GM18505 (cell line): ENCODE results near the gene N4BP2L2.

ENCODE experiments used
- ATAC-seq: cut with Tn5 transposase; IDR thresholded peaks from one replicate; pipeline ENCODE4 v1.9.1; 2021; ENCODE audit not compliant: unreplicated experiment
- POLR2A ChIP-seq: IDR thresholded peaks from 4 replicates; pipeline ENCODE4 v1.6.1; 2011; ENCODE audit warnings: borderline replicate concordance; ENCODE audit not compliant: insufficient read depth, insufficient read length; ENCODE audit errors: extremely low read depth

N4BP2L2 gene

DNA sequence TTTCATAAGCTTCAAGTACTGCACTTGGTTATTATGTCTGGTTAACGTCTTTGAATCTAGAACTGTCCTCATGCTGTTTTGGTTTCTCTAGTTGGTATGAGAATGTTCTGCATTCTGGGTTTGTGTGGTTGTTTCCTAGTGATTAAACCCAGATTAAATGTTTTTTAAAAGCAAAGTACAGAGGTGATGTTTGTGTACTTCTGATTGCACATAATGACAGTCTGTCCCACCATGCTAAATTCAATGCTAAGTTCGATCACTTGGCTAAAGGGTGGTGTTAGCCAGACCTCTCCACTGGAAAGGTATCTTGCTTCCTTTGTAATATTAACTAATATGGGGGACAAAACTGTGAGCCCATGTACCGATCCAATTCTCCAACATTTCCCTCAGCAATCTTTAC lies 125.3 kb downstream of the N4BP2L2 start:
- no peak for ATAC-seq
- no peak for TF ChIP-seq POLR2A

DNA sequence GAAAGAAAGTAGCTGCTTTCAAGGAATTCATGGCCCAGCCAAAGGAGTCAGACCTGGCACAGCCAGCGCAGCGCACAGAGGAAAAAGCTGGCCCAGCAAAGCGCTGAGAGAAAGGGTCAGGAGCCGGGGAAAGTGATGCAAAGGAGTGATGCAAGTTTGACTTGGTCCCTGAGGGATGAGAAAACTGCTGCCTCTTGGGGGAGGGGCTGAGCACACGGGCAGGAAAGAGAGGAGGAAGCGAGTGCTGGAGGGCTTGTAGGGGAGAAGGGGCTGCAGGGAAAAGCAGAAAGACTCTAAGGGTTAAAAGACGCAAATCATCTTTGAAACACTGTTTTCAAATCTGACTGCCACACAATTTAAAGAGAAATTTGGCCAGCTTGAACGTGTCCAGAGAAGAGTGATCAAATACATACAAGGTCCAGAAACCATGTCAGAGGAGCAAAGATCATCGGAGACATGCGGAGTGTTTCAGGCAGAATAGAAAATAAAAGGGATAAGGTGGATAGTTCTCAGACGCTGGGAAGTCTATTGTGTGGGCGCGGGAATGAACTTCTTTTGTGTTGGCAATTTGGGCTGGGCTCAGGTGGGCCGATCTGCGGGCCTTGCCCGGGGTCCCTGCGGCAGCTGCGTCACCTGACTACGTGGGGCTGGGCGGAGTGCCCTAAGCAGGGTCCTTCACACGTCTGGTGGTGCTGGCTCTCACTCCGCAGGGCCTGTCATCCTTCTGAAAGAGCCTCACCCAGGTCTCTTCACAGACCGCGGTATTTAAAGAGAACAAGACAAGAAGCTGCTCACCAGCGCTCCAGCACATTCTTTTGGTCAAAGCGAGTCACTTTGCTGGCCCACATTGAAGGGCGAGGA lies 128.8 kb downstream of the N4BP2L2 start:
- ATAC-seq = no peak

DNA sequence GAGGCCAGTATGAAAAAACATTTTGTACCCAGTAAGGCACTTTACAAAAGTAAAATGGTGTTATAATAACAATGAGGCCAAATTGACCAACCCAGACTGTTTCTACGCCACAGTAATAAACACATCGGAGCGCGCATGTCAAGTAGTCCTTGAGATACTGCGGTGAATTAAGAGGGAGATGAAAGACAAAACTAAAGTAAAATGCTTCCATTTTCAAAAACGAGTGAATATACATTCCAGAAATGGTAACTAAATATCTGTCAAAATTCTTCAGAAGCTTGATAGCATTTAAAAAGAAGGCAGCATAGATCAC lies 129.6 kb downstream of the N4BP2L2 start:
- no peak for TF ChIP-seq POLR2A
- no peak for ATAC-seq

More for the DNA sequence above, 128.8 kb downstream of the N4BP2L2 start:
- no peak for TF ChIP-seq POLR2A

DNA sequence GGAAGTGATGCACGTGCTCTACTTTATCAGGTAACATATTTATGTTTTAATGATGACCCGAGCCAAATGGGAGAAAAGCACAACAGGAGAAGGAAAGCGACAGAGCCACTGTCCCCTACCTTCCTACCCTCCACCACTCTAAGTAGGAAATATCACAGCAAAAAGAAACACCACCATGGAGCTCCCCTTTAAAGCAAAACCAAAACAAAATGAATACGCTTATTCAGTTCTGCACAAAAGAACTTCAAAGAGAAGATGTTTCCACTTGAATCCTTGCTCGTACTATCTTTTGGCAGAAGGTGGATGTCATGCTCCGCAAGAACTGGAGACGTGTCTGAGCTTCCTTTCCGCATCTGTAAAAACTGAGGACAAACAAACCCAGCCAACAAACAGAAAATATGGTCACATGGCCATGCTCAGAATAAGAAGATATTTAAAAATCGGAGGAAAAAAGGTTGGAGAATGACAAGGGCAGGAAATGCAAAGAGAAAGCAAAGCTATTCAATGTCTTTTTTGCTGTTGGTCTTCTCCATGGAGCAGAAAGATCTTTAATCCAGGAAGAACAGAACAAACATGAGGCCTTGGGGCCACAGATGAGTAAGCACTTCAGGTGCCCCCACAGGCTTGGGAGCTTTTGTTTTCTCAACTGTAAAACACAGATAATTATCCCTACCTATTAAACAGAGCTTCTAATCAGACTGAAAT lies 130.1 kb downstream of the N4BP2L2 start:
- TF ChIP-seq POLR2A = no peak
- no peak for ATAC-seq

DNA sequence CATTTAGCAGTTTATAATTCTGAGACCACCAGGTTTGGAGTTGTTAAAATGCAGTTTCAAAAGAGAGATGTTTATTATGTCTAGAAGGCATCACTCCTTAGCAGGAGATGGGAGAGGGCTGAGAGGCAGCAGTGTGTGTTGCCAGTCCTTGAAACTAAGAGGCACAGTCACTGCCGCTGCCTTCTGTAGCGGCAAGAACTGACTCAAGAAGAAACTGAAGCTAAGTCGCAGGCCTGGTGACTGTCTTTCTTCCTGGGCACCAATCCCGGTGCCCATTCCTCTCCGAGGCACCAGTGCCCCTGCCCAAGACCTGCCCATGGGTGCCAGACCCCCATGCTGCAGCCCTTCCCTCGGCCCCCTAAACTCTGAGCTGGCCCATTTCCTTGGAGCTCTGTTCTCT lies 130.7 kb downstream of the N4BP2L2 start:
- no peak for TF ChIP-seq POLR2A
- no peak for ATAC-seq

DNA sequence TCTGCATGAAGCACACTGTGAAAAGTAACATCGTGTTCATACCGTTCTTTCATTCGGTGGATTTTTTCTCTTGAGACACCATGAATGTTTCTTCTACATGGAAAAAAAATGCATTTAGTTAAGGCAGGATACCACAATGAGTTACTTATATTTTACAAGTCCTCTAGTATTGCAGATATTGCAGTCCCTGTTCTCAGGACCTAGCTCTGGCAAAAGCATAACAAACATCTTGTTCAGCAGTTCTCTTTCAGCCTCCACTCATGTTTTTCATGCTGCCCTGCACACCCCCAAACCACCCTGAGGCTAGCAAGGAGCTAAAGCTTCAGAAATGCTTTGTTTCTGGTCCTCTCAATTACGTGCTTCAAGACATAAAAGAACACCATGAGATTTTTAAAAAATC lies 135.5 kb downstream of the N4BP2L2 start:
- ATAC-seq = no peak
- TF ChIP-seq POLR2A = no peak

DNA sequence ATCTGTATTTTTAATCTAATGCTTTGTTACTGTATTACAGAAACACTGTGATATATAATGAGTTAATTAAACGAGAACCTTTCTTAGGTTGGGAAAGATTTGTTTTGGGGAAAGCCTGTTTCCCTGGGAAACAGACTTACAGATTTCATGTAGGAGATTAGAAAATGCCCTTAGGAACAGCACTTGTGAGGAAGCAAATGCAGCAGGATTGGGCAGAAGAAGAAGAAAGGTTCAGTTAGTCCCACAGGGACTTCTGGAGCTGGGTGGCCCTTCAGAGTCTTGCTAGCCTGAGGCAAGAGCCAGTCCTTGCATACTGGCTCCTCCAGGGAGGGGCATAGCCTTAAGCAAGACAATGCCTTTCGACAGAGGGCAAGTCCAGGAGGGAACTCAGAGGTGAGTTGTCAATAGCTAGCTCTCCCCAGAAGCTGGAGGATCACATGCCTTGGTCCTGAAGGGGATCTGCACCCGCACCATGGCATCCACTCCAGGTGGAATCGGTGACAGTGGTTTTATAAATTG lies 147.4 kb downstream of the N4BP2L2 start:
- TF ChIP-seq POLR2A = no peak
- no peak for ATAC-seq

DNA sequence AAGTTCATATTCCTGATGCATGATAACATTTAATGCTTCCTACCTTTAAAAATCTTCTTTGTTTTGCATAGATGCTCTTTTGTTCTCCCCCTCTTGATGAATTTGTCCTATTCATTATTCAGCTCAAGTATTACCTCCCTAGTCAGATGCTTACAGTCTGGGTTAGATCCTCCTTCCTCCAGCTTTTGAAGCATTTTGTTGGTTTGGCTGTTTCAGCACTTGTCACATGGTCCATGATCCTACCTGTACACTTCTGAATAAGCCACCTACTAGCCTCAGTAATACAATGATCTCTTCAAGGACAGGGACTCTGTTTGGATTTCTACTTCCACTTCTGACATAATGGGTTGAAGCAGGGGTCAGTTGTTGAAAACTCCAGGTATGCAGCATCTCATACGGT lies 148.1 kb downstream of the N4BP2L2 start:
- ATAC-seq = no peak

DNA sequence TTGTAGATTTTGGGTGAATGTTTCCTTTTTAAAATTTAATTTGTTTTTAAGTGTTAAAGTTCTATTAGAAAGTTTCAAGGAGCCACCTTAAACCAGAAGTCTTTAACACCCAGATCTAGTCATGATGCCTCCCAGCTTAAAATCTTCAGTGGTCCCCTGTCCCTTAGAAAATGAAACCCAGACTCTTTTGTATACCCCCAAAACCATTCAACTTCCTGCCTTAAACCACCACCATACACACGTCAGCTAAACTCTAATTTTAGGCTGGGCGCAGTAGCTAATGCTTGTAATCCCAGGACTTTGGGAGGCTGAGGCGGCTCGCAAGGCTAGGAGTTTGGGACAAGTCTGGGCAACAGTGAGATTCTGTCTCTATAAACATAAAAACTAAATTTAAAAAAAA lies 148.5 kb downstream of the N4BP2L2 start:
- no peak for ATAC-seq
- TF ChIP-seq POLR2A = no peak

More for the DNA sequence above, 148.1 kb downstream of the N4BP2L2 start:
- no peak for TF ChIP-seq POLR2A

DNA sequence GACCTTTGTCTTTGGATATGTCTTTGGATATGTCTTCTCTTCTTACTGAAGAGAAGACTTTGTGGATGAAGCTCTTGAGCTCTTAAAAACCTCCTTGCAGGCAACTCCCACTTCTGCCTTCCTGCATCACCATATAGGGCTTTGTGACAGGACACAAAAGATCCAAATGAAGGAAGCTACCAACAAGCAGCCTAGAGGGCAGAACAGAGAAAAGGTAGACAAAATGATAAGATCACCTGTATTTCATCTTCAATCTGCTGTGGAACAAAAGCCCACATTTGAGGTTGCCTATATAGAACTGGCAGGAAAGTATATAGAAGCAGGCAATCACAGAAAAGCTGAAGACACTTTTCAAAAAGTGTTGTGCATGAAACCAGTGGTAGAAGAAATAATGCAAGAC lies 153.2 kb downstream of the N4BP2L2 start:
- ATAC-seq = no peak
- TF ChIP-seq POLR2A = no peak

DNA sequence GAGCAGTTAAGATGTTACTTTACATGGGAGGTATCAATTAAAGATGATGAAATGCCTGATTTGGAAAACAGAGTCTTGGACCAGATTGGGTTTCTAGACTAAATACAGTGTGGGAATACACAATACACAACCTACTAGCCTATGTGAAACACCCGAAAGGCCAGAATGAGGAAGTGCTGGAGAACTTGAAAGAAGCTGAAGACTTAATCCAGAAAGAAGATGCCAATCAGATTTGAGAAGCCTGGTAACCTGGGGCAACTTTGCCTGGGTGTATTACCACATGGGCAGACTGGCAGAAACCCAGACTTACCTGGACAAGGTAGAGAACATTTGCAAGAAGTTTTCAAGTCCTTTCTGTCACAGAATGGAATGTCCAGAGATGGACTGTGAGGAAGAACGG lies 153.9 kb downstream of the N4BP2L2 start:
- no peak for TF ChIP-seq POLR2A
- no peak for ATAC-seq

DNA sequence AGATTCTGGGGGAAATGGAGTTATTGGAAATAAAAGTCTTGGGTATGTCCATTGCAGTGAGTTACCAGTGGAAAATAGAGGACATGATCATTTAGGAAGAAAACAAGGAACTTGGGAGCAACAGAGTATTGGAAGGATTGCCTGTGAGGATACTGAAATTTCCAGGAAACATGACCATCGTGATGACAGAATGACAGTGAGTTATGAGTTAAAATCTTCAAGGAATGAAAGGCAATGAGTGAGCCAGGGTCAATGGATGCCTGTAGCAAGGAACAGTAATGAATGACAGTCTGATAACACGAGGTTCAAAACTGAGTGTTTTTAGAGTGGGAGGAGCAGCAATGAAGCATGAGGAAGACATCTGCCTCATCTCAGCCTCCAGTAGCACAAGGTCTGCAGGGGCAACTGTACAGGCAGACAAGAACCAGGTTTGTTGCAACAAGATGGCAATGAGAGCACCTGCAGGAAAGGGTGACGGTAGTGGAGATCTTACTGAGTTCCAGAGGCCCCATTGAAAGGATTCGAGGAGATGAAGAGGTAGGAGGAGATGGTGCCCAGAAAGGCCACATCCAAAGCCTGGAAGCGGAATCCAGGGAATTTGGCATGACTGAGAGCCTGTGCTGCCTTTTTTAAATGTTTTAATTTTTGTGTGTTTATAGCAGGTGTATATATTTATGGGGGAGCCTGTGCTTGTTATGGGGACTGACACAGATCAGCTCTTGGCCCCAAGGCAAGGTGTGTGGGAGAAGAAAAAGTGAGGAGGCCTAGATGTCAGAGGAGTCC lies 154.6 kb downstream of the N4BP2L2 start:
- no peak for TF ChIP-seq POLR2A
- no peak for ATAC-seq
